IgD-negative memory B cell (primary cell): ENCODE results near the gene PDZD8. TPM values are rescaled to one million over a fixed set of nuclear protein-coding genes. Genes with fewer than 3 reads are reported as not detected.

Experiments
- H3K27ac Mint-ChIP-seq, 3 donors: one replicate each; pipeline ENCODE4 v1.8.0; 2020 to 2022; ENCODE audit warnings: mild to moderate bottlenecking in 3 of 3, mixed read lengths in 3 of 3, moderate library complexity in 1 of 3
- H3K27me3 Mint-ChIP-seq: one replicate; pipeline ENCODE4 v1.8.0; 2021; ENCODE audit warnings: mixed read lengths
- H3K36me3 Mint-ChIP-seq: one replicate; pipeline ENCODE4 v1.8.0; 2020; ENCODE audit warnings: mild to moderate bottlenecking, mixed read lengths
- H3K4me1 Mint-ChIP-seq, 3 donors: one replicate each; pipeline ENCODE4 v1.8.0; 2020 to 2022; ENCODE audit warnings: mixed read lengths in 3 of 3, mild to moderate bottlenecking in 1 of 3
- H3K4me3 Mint-ChIP-seq, 4 donors: one replicate each; pipeline ENCODE4 v1.8.0; 2020 to 2022; ENCODE audit warnings: mild to moderate bottlenecking in 4 of 4, mixed read lengths in 4 of 4, moderate library complexity in 3 of 4
- H3K9me3 Mint-ChIP-seq, 3 donors: one replicate each; pipeline ENCODE4 v1.8.0; 2020 to 2021; ENCODE audit warnings: mixed read lengths in 3 of 3, mild to moderate bottlenecking in 1 of 3
- polyA plus RNA-seq: library from polyadenylated mRNA; unstranded; fragments of 300-500 nt; fragmentation: Illumina TruSeq; gene quantifications from one replicate; pipeline ENCODE4 v1.2.3, GENCODE V29; 2021

Gene PDZD8
- polyA plus RNA-seq, 1 donor from 2014 or later: 8.2 TPM

GRCh38 chr10:117272195-117273076, 102.8 kb downstream of the PDZD8 start:
- Mint-ChIP-seq H3K4me1 (no peaks in the 10 kb centered on the region), H3K9me3 (no peaks in the 10 kb centered on the region), H3K4me3 (no peak overlapping the region), H3K27me3 (peaks cover 1% of the 10 kb centered on the region), H3K36me3 (peaks cover 1% of the 10 kb centered on the region), H3K27ac (no peak overlapping the region)

DNA sequence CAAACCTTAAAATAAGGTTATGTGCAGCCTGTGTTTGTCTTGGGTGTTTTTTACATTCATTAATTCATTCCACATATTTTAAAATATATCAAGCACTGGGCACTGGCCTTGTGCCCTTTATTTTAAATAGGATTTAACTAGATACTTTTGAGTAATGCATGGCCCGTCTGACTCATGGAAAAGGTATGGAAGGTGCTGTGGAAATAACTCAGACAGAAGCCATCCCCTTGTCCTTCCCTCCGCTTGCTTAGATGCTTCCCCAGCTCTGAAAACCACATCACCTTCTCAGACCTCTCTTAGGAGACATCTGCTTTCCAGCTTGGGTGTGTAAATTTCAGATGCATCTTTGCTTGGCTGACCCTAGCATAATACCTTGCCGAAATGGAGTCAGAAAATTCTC, 103.8 kb downstream of the PDZD8 start:
- no peak overlapping the region for H3K27ac Mint-ChIP-seq
- H3K36me3 Mint-ChIP-seq: no peaks in the 10 kb centered on the region
- H3K4me3 Mint-ChIP-seq: no peak overlapping the region
- no peaks in the 10 kb centered on the region for H3K4me1 Mint-ChIP-seq
- no peaks in the 10 kb centered on the region for H3K9me3 Mint-ChIP-seq
- H3K27me3 Mint-ChIP-seq: peaks cover 1% of the 10 kb centered on the region

- H3K27me3 Mint-ChIP-seq: peaks cover 3% of the 10 kb centered on the region
- no peaks in the 10 kb centered on the region for H3K4me1 Mint-ChIP-seq
- H3K36me3 Mint-ChIP-seq: no peaks in the 10 kb centered on the region
- no peak overlapping the region for H3K4me3 Mint-ChIP-seq
- no peak overlapping the region for H3K27ac Mint-ChIP-seq
- no peaks in the 10 kb centered on the region for H3K9me3 Mint-ChIP-seq
Observed at GRCh38 chr10:117268907-117269306, 106.3 kb downstream of the PDZD8 start.

GRCh38 chr10:117268258-117268657, 107.0 kb downstream of the PDZD8 start:
- H3K27ac Mint-ChIP-seq: no peak overlapping the region
- no peaks in the 10 kb centered on the region for H3K36me3 Mint-ChIP-seq
- H3K4me3 Mint-ChIP-seq: no peak overlapping the region
- peaks cover 3% of the 10 kb centered on the region for H3K27me3 Mint-ChIP-seq
- H3K4me1 Mint-ChIP-seq: no peaks in the 10 kb centered on the region
- H3K9me3 Mint-ChIP-seq: no peaks in the 10 kb centered on the region

DNA sequence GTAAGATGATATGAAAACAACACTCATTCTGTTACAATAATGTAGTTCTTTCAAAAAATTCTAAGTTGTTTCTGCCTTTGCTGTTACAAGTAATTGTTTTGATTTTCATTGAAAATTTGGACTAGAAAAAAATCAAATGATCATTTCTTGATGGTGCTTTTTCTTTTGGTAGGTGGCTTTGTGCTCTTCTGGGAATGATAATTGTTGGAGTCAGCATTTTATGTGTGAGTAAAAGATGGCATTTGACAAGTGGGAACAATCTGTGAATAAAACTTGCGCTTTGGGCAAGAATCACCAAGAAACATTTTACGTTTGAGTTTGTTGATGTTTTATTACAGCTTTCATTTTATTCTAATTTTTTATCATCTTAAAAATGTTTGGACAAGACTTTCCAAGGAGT, 108.4 kb downstream of the PDZD8 start:
- Mint-ChIP-seq H3K27ac (no peak overlapping the region), H3K36me3 (no peaks in the 10 kb centered on the region), H3K4me1 (no peaks in the 10 kb centered on the region), H3K27me3 (peaks cover 4% of the 10 kb centered on the region), H3K9me3 (no peaks in the 10 kb centered on the region), H3K4me3 (no peak overlapping the region)

GRCh38 chr10:117266400-117266799, 108.8 kb downstream of the PDZD8 start:
- Mint-ChIP-seq H3K4me3 (no peak overlapping the region), H3K9me3 (no peaks in the 10 kb centered on the region), H3K4me1 (no peaks in the 10 kb centered on the region), H3K27me3 (peaks cover 8% of the 10 kb centered on the region), H3K36me3 (no peaks in the 10 kb centered on the region), H3K27ac (no peak overlapping the region)

DNA sequence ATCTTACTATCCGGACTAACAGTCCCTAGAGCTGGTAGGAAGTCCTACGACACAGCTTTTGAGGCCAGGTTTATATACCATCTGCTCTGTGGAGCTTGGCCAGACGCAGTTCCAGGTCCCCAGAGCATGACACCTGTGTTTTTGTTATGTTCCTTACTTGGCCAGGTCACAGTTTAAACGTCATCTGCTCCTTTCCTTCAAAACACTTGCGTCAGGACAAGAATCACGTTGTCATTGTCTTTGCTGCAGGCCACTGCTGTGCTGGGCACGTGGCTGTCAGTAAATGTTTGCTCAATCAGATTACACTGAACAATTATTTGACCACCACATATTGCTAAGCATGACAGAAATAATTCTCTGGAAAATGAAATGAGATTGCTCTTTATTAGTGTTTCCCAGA, 110.5 kb downstream of the PDZD8 start:
- Mint-ChIP-seq H3K27me3 (peaks cover 11% of the 10 kb centered on the region), H3K36me3 (no peaks in the 10 kb centered on the region), H3K4me1 (no peaks in the 10 kb centered on the region), H3K27ac (no peak overlapping the region), H3K9me3 (no peaks in the 10 kb centered on the region), H3K4me3 (no peak overlapping the region)

DNA sequence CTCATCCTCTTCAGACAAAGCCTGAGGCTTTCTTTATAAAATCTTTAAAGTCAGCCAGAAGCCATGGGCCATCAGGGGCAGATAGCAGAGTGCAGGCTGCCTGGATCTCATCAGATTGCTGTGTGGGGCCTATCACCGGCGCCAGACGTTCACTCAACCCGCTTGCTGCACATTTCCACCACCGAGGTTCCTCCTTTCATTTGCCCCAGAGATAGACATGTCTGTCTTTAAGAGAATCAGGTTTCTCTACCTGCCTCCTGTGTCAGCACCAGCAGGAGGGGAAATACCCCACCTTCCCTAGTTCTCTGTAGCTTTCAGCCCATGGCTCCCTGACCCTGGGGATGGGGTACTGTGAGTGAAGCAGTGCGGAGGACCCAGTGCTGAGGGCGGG, 112.3 kb downstream of the PDZD8 start:
- H3K27ac Mint-ChIP-seq: no peak overlapping the region
- H3K27me3 Mint-ChIP-seq: peaks cover 19% of the 10 kb centered on the region
- H3K4me3 Mint-ChIP-seq: no peak overlapping the region
- H3K4me1 Mint-ChIP-seq: no peaks in the 10 kb centered on the region
- no peaks in the 10 kb centered on the region for H3K36me3 Mint-ChIP-seq
- H3K9me3 Mint-ChIP-seq: no peaks in the 10 kb centered on the region

- H3K4me3 Mint-ChIP-seq: no peak overlapping the region
- H3K9me3 Mint-ChIP-seq: no peaks in the 10 kb centered on the region
- no peaks in the 10 kb centered on the region for H3K36me3 Mint-ChIP-seq
- peaks cover 19% of the 10 kb centered on the region for H3K27me3 Mint-ChIP-seq
- no peak overlapping the region for H3K27ac Mint-ChIP-seq
- no peaks in the 10 kb centered on the region for H3K4me1 Mint-ChIP-seq
Observed at GRCh38 chr10:117262291-117262902, 112.8 kb downstream of the PDZD8 start.

DNA sequence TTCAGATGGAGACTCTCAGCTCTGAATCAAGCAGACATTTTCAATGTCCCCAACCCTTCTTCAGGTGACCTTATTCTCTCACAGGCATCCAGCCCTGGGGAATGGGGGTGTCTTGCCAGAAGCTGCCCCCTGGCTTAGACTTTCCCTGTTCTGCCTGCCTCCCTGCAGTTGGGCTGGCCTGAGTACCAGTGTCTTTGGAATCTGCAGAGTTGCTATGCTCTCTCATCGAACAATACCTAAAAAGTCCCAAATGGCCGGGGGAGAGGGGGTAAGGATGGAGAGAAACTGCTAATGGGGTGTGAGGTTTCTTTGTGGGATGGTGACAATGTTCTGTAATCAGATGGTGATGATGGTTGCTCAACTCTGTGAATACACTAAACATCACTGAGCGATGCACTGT, 113.7 kb downstream of the PDZD8 start:
- H3K36me3 Mint-ChIP-seq: no peaks in the 10 kb centered on the region
- H3K27ac Mint-ChIP-seq: no peak overlapping the region
- H3K4me3 Mint-ChIP-seq: no peak overlapping the region
- H3K27me3 Mint-ChIP-seq: peaks cover 24% of the 10 kb centered on the region
- no peaks in the 10 kb centered on the region for H3K9me3 Mint-ChIP-seq
- no peaks in the 10 kb centered on the region for H3K4me1 Mint-ChIP-seq

GRCh38 chr10:117260084-117260483, 115.2 kb downstream of the PDZD8 start:
- Mint-ChIP-seq H3K4me1 (no peaks in the 10 kb centered on the region), H3K9me3 (no peaks in the 10 kb centered on the region), H3K36me3 (no peaks in the 10 kb centered on the region), H3K27me3 (peaks cover 24% of the 10 kb centered on the region), H3K4me3 (no peak overlapping the region), H3K27ac (peak overlapping the region in 1 of 3 donors; percentile 36)

DNA sequence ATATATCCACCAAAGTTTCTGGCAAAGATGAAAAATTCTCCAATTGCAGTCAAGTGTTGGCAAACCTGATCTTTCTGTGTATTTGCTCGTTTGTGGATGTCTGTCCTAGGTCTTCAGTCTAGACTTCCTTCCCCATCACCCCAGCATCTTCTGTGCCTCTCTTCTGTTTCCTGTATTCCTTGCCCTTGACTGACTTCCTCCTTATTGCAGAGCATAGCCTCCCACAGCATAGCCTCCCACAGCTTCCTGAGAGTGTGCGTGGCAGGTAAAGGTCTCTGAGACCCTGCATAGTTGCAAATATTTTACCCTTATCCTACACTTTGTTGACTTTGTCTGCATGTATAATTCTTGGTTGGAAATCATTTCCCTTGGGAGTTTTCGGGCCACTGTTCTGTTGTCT, 116.0 kb downstream of the PDZD8 start:
- no peaks in the 10 kb centered on the region for H3K4me1 Mint-ChIP-seq
- H3K4me3 Mint-ChIP-seq: no peak overlapping the region
- peaks cover 24% of the 10 kb centered on the region for H3K27me3 Mint-ChIP-seq
- H3K36me3 Mint-ChIP-seq: no peaks in the 10 kb centered on the region
- no peak overlapping the region for H3K27ac Mint-ChIP-seq
- H3K9me3 Mint-ChIP-seq: no peaks in the 10 kb centered on the region

GRCh38 chr10:117257721-117258120, 117.5 kb downstream of the PDZD8 start:
- Mint-ChIP-seq H3K27ac (peak overlapping the region in 1 of 3 donors; percentile 47), H3K4me3 (no peak overlapping the region), H3K27me3 (peaks cover 23% of the 10 kb centered on the region), H3K36me3 (no peaks in the 10 kb centered on the region), H3K4me1 (no peaks in the 10 kb centered on the region), H3K9me3 (no peaks in the 10 kb centered on the region)

- Mint-ChIP-seq H3K27me3 (peaks cover 20% of the 10 kb centered on the region), H3K36me3 (no peaks in the 10 kb centered on the region), H3K9me3 (no peaks in the 10 kb centered on the region), H3K4me3 (no peak overlapping the region), H3K4me1 (no peaks in the 10 kb centered on the region), H3K27ac (no peak overlapping the region)
Observed at GRCh38 chr10:117256910-117257309, 118.3 kb downstream of the PDZD8 start.

DNA sequence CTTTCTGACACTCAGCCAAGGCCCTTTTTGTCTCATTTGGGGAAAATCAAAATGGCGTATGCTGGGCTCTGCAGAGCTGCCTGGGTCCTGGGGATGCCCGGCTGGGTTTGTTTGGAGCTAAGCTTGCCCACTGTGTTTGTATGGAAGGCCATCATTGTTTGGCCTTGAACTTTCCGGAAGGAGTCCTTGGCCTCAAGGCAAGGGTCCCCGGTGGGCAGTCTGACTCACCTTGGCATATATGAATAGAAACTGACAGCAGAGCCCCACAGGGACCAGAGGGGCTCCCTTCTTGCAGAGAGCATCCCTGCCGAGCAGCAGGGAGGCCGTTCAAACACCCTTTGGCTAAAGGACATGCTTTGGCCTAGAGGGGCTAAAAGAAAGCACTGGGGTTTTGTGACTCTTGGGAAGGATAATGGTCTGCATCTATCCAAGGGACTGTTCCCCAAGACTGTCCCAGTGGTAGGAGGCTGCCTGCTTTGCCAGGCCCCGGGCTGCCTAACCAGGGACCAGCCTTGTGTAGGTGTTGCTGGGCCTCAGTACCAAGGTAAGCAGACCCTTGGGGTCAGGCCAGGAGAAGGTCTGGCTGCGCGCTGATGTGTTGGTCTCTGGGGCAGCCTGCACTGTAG, 119.3 kb downstream of the PDZD8 start:
- Mint-ChIP-seq H3K4me1 (no peaks in the 10 kb centered on the region), H3K27me3 (peaks cover 15% of the 10 kb centered on the region), H3K36me3 (no peaks in the 10 kb centered on the region), H3K27ac (no peak overlapping the region), H3K9me3 (no peaks in the 10 kb centered on the region), H3K4me3 (no peak overlapping the region)
